LNCAP (cell line): ENCODE data around the gene ZNF286A.
"Not testable (repeated sequence)": the region's sequence is repeated elsewhere in the genome, so short reads cannot be mapped to it uniquely, and the experiment has no call there.

Experiments used
- CTCF ChIP-seq: fragments of 450-650 bp; IDR thresholded peaks from 2 replicates; pipeline ENCODE4 v1.5.1; 2017; ENCODE audit warnings: mild to moderate bottlenecking

The ZNF286A gene

GRCh38 chr17:15731900-15732299 is 32.3 kb downstream of the ZNF286A start, which contains the start of gene TBC1D26:
Gene TBC1D26 (plus strand): TSS chr17:15732283. CDS start chr17:15735349, 3,066 bp downstream.
- not testable (repeated sequence) for TF ChIP-seq CTCF

- no peak for TF ChIP-seq CTCF
These were observed 38.5 kb downstream of the ZNF286A start for GRCh38 chr17:15738066-15738465.

GRCh38 chr17:15740570-15741120 is 41.1 kb downstream of the ZNF286A start:
- TF ChIP-seq CTCF, result no peak

- TF ChIP-seq CTCF, result no peak
These were observed 42.1 kb downstream of the ZNF286A start for GRCh38 chr17:15741624-15742023.

- TF ChIP-seq CTCF, result no peak
These were observed 42.7 kb downstream of the ZNF286A start for GRCh38 chr17:15742051-15742795.

- no peak for TF ChIP-seq CTCF
These were observed 43.4 kb downstream of the ZNF286A start for GRCh38 chr17:15742921-15743320.

- TF ChIP-seq CTCF, result no peak
These were observed 44.6 kb downstream of the ZNF286A start for GRCh38 chr17:15744074-15744676.
